Activated CD4-positive, CD25-positive, alpha-beta regulatory T cell treated with anti-CD3 and anti-CD28 coated beads, Interleukin-2, amount 50 U/mL, for 16 hours (primary cell): ENCODE data around the gene GSK3A.

ENCODE experiments used
- DNase-seq: peaks from one replicate; pipeline ENCODE4 v3.0.0-alpha.2; 2020; ENCODE audit warnings: low read depth, low spot score

GSK3A gene

DNA sequence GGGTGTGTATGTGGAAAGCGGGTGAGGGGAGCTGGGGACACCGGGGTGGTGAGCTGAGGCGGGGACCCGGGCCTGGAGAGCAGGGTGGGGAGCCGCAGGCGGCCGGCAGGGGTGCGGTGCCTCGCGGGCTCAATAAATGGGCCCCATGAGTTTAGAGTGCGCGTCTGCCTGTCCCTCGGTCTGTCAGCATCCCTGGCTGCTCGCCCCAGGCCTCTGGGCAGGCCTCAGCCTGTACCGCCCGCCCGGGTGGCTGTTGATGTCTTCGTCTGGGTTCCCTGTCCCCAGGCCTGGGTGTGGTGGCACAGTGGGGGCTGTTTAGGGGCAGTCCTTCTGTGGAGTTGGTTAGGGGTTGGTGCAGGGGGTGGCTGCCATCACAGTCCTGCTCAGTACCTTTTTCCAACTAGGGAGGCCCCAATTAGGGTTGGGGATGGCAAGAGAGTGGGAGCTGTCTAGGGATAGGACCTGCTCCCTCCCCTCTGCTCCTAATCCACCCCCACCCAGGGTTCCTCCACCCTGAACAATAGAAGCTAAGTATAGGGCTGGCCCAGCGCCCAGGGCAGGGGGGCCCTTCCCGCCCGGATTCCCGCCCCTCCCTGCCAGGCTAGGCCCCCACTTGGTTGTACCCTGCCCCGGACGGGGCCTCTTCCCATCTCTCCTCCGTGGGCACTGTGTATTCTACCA is 38.9 kb upstream of the GSK3A start:
- no peak for DNase-seq

GRCh38 chr19:42280815-42281145 is 38.4 kb upstream of the GSK3A start:
- no peak for DNase-seq

GRCh38 chr19:42279902-42280814 is 37.8 kb upstream of the GSK3A start:
- peak; percentile 74 for DNase-seq

DNA sequence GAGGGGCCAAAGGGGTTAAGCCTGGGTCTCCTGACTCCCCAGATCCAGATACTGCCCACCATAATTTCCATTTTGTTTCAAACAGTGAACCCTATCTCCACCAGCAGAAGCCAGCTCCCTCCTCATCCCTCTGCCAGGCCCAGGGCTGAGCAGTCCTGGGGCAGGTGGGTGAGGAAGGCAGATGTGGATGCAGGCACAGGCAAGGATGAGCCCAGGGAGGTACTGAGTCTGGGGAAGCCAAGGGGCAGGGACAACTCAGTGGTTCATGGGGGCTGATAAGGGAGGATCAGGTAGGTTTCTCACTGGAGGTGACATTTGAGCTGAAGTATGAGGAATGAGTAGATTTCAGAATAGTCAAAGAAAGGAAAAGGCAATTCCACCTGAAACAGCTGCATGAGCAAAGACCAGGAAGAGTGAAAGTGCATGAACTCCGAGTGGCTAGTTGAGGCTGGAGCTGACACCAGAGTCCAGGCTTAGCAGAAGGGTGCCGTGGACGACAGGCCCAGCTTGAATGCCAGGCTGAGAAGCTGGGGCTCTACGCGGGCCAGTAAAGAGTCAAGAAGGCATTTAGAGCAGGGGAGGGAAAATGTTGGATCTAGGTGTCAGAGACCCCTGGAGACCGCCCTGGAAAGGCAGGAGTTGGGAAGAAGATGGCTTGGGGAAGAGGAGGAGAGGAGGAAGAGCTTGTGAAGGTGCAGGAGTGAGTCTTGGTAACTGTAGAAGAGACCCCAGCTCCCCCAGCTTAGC is 36.9 kb upstream of the GSK3A start:
- no peak for DNase-seq

DNA sequence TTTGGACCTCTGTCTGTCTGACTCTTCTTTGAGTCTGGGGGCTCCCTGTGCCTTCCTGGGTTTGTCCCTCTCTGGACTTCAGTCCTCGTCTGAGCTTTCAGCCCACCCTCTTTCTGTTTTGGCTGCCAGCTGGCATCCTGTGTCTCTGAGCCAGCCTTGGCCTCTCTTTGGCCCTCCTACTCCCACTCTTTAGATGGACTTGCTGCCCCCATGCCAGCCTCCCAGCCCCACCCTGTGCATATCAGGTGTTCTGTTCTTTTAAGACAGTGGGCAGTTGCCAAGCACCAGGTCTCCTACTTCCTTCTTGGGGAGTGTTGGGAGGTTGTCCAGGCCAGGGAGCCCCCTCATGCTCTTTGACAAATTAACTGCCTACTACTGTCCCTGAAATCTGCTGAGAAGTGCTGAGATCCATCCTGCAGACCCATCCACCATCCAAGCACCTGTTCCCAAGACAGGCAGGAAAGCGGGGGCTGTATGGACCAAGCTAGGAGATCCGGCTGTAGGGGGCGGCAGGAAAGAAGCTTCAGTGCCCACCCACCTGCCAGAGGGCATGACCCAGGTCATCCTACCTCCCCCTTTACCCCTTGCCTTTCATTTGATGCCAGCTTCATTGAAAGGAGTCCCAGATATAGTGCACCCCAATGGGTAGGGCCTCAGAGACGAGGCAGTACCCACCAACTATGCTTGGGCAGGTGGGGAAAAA is 36.2 kb upstream of the GSK3A start:
- DNase-seq = no peak

DNA sequence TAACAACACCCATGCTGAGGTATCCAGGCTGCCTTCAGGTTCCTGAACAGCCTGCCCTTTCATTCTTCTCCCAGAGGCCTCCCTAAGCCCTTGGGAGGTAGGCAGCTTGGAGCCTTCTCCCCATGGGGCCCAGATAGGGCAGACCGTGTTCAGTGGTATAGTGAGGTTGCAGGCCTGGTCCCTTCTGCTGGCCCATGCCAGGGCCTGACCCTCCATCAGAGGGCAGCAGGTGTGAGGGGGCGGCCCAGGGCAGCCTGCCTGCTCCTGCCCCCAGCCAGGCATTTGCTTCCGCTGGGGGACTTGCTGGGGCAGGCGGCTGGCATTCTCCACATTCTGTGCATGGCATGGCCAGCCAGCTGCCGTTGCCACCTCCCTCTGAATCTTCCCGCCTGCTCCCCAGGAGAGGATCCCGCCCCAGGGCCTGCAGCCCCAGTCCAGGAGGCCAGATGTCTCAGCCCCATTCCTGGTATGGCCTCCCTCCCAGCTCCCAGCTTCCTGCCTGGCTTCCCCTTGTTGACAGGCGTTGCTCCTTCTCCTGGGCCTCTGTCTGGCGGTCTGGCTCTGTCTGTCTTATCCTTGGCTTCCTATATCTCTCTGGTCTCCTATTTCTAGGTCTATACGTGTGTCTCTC is 35.5 kb upstream of the GSK3A start:
- no peak for DNase-seq

GRCh38 chr19:42276821-42277220 is 34.4 kb upstream of the GSK3A start:
- no peak for DNase-seq

- DNase-seq = no peak
Measured at GRCh38 chr19:42276284-42276683, 33.9 kb upstream of the GSK3A start.

DNA sequence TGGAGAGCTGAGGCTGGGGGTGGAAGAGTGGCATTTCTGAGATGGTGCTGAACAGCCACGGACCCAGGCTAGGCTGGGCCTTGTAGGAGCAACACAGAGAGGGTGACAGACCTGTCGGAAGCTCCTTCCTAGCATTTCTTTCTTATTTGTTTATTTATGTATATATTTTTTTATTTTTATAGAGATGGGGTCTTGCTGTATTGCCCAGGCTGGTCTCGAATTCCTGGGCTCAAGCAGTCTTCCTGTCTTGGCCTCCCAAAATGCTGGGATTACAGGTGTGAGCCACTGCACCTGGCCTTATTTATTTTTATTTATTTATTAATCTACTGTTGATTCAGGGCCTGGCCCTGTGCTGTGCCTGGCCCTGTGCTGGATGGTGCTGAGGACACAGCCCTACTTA is 33.1 kb upstream of the GSK3A start:
- no peak for DNase-seq

DNA sequence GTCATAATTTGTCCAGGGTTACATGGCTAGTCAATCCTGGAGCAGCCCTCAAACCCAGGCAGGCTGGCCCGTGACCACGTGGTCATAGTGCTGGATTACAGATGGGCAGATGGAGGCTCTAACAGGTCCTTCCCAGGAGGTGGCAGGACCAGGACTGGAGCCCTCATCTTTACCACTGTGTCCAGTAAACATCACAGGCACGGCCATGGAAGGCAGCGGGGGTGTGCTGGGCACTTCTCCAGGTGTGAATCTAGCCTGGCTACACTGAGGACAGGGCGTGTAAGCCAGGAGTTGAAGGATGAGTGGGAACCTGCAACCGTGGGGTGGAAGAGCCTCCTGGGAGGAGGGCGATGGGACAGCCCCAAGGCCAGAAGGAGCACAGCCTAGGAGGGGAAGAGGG is 32.7 kb upstream of the GSK3A start:
- no peak for DNase-seq

DNA sequence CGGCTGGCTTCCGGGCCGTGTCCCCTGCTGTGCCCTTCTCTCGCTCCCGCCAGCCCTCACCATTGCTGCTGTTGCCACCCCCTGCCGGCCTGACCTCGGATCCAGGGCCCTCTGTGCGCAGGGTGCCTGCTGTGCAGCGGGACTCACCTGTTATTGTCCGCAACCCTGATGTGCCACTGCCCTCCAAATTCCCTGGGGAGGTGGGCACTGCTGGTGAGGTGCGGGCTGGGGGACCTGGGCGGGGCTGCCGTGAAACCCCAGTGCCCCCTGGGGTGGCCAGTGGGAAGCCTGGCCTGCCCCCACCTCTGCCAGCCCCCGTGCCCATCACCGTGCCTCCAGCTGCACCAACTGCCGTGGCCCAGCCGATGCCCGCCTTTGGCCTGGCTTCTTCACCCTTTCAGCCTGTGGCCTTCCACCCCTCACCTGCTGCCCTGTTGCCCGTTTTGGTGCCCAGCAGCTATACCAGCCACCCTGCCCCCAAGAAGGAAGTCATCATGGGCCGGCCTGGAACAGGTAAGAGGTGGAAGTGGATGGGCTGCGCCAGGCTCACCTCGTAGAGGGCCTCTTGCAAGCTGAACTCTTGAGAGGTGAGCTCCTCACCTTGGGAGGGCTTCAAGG is 31.8 kb upstream of the GSK3A start:
- no peak for DNase-seq

DNA sequence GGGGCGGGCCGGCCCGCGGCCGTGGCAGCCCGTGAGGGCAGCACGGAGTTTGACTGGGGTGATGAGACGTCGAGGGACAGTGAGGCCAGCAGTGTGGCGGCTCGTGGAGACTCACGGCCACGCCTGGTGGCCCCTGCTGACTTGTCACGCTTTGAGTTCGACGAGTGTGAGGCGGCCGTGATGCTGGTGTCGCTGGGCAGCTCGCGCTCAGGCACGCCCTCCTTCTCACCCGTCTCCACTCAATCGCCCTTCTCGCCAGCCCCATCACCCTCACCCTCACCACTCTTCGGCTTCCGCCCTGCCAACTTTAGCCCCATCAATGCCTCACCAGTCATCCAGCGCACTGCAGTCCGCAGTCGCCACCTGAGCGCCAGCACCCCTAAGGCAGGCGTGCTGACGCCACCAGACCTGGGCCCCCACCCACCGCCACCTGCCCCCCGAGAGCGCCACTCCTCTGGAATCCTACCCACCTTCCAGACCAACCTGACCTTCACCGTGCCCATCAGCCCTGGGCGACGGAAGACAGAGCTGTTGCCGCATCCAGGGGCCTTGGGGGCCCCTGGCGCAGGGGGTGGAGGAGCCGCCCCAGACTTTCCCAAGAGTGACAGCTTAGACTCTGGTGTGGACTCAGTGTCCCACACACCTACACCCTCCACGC is 31.1 kb upstream of the GSK3A start:
- DNase-seq = no peak

- no peak for DNase-seq
Measured at GRCh38 chr19:42272989-42273406, 30.6 kb upstream of the GSK3A start.

DNA sequence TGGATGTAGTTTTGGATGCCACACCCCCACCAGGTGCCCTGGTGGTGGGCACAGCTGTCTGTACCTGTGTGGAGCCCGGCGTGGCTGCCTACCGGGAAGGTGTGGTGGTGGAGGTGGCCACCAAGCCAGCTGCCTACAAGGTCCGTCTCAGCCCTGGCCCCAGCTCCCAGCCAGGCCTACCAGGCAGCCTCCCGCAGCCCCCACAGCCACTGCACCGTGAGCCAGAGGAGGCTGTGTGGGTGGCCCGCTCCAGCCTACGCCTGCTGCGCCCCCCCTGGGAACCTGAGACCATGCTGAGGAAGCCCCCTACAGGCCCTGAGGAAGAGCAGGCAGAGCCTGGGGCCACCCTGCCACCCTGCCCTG is 30.1 kb upstream of the GSK3A start:
- no peak for DNase-seq

- no peak for DNase-seq
Measured at GRCh38 chr19:42271861-42272534, 29.6 kb upstream of the GSK3A start.

DNA sequence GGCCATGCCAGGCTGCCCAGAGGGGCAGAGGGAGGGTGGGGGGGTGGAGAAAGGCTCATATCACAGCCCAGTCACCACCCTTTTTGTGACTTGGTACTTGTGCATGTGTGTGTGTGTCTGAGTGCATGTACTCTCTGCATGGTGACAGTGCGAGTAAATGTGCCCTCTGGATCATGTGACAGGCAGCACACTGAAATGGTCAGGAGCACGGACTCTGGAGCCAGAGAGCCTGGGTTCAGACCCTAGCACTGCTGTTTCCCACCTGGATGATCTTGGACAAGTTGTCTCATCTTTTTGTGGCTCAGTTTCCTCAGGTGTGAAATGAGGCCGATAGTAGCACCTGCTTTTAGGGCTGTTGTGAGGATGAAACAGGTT is 28.6 kb upstream of the GSK3A start:
- DNase-seq = no peak

DNA sequence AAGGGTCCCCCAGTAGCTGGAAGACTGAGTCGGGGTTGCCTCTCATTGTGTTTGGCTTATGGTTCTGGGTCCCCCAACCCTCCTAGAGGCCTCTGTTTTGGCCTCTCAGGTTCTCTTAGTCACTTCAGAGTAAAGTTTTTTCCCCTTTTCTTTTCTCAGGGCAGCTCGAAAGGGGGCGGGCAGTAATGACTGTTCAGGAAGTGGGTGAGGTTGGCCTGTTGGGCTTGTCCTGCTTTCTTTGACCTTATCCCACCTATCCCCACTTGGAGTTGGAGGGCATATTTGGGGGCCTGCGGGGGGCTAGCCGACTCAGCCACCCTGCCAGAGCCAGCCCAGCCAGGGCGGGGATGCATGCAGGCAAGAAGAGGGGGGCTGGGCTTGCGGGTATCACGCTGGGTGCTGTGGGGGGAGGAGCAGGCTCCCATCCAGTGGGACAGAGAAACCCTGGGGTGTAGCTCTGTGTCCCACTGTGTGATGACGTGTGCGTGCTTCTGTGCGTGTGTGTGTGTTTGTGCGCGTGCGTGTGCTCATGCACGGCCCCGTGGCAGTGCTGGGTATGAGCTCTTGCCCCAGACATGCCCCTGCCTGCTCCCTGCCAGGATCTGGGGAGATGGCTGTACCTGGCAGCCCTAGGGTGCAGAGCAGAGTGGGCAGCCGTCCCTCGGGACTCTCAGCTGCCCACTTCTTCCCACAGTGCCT is 28.1 kb upstream of the GSK3A start:
- DNase-seq = peak; percentile 42

DNA sequence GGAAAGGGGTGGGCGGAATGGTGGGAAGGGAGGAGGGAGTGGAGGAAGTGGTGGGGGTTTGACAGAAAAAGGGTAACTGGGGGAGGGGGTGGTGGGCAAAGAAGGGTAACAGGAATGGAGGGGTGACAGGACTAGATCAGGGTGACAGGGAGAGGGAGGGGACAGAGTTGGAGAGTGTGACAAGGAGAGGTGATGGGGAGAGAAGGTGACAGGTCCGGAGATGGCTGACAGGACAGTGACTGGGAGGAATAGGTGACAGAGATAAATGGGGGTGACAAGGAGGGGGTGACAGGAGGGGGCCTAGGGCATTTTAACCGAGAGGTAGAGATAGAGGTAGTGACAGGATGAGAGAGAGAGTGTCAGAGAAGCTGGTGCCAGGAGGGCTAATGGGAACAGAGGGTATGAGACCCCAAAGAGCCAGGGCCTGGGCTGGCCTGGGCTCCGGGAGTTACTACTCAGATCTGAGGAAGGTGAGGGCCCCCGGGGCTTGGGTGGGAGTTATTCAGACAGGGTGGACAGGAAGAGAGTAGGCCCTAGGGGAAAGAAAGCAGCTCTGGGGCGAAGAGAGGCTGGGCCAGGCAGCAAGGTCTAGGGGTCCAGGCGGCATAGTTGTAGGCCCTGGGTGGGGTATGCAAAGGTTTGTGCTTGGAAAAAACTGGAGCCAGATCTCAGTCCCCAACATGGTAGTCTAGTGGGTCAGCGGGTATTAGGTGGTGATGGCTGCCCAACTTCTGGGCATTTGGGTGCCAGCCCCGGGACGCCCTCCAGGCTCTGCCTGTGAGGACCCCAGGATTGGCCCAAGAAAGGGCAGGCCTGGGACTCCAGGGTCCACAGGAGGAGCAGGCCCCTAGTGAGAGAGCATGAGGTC is 27.3 kb upstream of the GSK3A start:
- no peak for DNase-seq
